HL-60/S4 treated with retinoic acid at 250 ng/mL for 4 days and 3 days (cell line): ENCODE data around the gene AQP7.
"Not testable (repeated sequence)": the region's sequence is repeated elsewhere in the genome, so short reads cannot be mapped to it uniquely, and the experiment has no call there.

Experiments used
- in situ Hi-C: fragments of 300-500 bp; cut with MboI; formaldehyde crosslinking; loops from 2 replicates; pipeline ENCODE4 v1.7.0; 2022; ENCODE audit warnings: low sequenced_read_pairs

The AQP7 gene

GRCh38 chr9:33375841-33376321 is 26.5 kb downstream of the AQP7 start:
- in situ Hi-C loops = no loop called here

GRCh38 chr9:33375238-33375840 is 27.0 kb downstream of the AQP7 start:
- in situ Hi-C loops = no loop called here

- in situ Hi-C loops = no loop called here
Observed at GRCh38 chr9:33374634-33375237, 27.6 kb downstream of the AQP7 start.

DNA sequence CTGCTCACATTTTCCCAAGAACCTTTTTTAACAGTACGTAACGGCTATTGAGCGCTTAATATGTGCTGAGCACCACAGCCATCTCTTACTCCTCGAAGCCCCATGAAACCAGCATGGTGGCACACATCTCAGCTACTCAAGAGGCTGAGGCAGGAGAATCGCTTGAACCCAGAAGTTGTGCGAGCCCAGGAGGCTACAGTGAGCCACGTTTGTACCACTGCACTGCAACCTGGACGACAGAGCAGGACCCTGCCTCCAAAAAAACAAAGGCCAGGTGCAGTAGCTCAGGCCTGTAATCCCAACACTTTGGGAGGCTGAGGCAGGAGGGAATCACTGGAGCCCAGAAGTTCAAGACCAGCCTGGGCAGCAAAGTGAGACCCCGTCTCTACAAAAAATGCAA is 28.2 kb downstream of the AQP7 start:
- in situ Hi-C loops = no loop called here

GRCh38 chr9:33372900-33373299 is 29.5 kb downstream of the AQP7 start:
- in situ Hi-C loops = no loop called here

- in situ Hi-C loops = no loop called here
Observed at GRCh38 chr9:33366979-33367480, 35.3 kb downstream of the AQP7 start.

DNA sequence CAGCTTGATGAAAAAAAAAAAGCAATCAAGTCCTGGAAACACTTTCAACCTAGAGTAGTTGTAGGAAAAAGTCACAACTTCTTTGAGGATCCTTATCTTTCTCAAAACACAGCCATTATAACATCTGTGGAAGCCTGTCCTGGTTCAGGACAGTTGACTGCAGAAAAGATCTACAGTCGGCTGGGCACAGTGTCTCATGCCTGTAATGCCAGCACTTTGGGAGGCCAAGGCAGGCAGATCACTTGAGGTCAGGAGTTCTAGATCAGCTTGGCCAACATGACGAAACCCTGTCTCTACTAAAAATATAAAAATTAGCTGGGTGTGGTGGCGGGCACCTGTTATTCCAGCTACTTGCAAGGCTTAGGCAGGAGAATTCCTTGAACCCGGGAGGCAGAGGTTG is 37.6 kb downstream of the AQP7 start:
- in situ Hi-C loops = not testable (repeated sequence)

- in situ Hi-C loops = no loop called here
Observed at GRCh38 chr9:33364127-33364526, 38.2 kb downstream of the AQP7 start.

DNA sequence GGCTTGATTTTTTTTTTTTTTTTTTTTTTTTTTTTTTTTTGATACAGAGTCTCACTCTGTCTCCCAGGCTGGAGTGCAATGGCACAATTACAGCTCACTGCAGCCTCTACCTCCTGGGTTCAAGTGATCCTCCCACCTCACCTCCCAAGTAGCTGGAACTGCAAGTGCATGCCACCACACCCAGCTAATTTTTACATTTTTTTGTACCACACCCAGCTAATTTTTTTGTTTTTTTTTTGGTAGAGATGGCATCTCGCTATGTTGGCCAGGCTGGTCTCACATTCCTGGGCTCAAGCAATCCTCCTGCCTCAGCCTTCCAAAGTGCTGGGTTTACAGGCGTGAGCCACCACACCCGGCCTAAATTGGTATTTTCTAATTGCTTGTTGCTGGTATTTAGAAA is 43.7 kb downstream of the AQP7 start:
- in situ Hi-C loops = not testable (repeated sequence)

DNA sequence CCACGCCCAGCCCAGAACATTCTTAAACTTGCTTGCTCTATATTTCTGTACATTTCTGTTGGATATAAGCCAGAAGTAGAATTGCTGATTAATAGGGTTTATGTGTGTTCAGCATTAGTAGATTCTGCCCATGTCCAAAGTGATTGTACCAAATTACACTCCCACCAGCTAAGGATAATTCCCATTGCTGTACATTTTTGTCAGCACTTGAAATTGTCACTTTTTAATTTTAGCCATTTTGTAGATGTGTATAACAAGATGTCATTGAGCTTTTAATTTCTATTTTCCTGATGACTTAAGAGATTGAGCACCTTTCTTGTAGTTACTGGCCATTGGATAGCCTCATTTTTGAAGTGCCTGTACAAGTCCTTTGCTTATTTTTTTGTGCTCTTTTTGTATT is 46.4 kb downstream of the AQP7 start:
- in situ Hi-C loops = no loop called here

- in situ Hi-C loops = no loop called here
Observed at GRCh38 chr9:33354651-33355211, 47.6 kb downstream of the AQP7 start.

DNA sequence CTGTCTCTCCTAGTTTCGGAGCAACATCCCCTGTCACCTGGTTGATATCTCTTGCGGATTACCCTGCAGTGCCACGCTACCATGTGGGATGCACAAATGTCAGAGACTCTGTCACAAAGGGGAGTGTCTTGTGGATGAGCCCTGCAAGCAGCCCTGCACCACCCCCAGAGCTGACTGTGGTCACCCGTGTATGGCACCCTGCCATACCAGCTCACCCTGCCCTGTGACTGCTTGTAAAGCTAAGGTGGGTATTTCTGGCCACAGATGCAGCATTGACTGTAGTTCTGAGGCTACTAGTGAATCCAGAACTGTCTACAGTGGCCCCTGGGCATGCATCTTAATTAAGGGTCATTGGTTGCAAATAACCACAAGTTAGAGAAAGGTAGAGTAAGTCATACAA is 50.8 kb downstream of the AQP7 start:
- in situ Hi-C loops = no loop called here

DNA sequence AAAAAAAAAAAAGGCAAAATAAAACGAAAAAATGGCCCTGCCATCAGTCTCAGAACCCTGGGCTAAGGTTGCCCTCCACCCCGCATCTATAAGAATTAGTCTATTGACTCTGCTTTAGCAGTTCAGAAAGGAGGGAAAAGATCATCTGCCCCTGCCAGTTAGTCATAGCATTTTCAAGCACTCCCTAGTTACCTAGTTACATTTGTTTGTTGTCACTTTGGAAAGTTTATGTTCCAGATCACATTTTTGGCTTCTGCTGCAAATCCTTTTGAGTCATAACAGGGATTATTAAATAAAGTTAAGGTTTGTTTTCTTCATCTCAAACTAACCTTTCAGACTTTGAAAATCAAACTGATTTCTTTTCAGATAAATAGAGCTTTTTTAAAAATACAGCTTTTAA is 52.1 kb downstream of the AQP7 start:
- in situ Hi-C loops = no loop called here

- in situ Hi-C loops = no loop called here
Observed at GRCh38 chr9:33349743-33350142, 52.6 kb downstream of the AQP7 start.

DNA sequence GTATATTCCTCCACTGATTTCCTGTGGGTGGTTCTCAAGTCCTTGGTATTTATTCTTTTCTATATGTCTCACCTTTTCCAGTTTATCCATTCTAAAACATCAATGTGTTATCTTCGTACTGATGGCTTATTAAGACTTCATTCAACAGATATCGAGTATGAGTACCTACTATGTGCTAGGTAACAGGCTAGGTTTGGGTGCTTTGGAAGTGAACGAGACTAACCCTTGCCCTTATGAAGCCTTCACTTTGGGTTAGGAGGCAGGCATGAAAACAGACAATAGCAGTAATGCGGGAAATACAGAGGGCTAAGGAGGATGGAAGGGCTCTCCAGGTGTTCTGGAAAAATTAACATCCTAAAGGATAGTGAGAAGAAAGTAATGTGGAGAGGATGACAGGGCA is 53.4 kb downstream of the AQP7 start:
- in situ Hi-C loops = no loop called here

DNA sequence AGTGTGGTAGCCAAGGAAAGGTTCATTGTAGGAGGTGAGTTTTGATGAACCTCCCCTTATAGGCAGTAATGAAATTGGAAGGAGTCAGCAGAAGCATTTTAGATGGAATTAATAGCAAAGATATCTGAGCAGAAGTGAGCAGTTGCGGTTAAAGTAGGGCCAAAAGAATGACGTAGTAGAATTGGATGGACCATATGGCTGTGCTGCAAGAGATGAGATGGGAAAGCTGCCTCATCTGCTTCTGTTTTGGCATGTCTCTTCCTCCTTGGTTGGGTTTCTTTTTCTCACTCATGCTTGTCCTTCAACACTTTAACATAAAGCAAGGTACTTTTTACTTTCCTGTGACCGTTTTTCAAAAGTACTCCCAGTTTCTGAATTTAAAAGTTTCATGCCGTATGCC is 55.8 kb downstream of the AQP7 start:
- in situ Hi-C loops = no loop called here

DNA sequence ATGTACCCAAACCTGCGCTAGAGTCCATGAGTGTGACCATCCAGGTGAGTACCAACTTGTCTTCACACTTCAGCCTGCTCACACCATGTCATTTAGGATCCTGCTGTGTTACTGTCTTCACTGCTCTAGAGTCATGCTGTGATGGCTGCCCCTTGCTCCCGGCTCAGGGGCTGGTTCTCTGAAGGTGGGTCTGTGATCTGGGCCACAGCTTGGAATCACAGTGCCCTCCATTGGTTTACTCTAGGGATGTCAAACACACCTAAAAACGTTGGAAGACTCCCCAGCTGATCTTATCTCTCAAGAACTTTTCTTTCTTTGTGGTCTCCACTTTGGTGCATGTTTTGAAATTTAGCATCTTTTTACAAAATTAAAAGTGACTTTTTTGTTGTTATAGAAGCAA is 58.2 kb downstream of the AQP7 start:
- in situ Hi-C loops = no loop called here

GRCh38 chr9:33341182-33341581 is 61.2 kb downstream of the AQP7 start:
- in situ Hi-C loops = no loop called here

GRCh38 chr9:33340186-33340585 is 62.2 kb downstream of the AQP7 start:
- in situ Hi-C loops = no loop called here
